Measurements from ENCODE around the gene MARVELD2.
"Not testable (repeated sequence)": the region's sequence is repeated elsewhere in the genome, so short reads cannot be mapped to it uniquely, and the experiment has no call there.

MARVELD2 gene

DNA sequence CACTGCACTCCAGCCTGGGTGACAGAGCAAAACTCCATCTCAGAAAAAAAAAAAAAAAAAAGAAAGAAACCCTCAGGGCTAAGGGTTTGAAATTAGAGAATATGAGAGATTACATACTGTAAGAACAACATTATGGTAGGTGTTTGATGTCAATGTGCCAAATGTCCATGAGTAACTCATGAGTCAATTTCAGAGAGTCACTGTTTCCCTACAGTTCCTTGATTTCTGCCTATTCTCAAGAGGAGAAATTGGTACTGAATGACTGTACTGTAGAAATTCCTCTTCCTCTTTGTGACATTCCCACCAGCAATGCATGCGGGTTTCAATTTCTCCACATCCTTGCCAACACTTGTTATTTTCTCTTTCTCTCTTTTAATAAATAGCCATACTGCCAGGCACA, 35.2 kb downstream of the MARVELD2 start:
- peak; percentile 87 for DNase-seq

DNA sequence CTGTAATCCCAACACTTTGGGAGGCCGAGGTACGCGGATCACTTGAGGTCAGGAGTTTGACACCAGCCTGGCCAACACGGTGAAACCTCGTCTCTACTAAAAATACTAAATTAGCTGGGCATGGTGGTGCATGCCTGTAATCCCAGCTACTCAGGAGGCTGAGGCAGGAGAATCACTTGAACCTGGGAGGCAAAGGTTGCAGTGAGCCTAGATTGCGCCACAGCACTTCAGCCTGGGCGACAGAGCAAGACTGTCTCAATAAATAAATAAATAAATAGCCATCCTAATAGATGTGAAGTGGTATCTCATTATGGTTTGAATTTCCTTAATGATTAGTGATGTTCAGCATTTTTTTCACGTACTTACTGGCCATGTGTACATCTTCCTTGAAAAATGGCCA, 35.6 kb downstream of the MARVELD2 start:
- DNase-seq, result not testable (repeated sequence)

DNA sequence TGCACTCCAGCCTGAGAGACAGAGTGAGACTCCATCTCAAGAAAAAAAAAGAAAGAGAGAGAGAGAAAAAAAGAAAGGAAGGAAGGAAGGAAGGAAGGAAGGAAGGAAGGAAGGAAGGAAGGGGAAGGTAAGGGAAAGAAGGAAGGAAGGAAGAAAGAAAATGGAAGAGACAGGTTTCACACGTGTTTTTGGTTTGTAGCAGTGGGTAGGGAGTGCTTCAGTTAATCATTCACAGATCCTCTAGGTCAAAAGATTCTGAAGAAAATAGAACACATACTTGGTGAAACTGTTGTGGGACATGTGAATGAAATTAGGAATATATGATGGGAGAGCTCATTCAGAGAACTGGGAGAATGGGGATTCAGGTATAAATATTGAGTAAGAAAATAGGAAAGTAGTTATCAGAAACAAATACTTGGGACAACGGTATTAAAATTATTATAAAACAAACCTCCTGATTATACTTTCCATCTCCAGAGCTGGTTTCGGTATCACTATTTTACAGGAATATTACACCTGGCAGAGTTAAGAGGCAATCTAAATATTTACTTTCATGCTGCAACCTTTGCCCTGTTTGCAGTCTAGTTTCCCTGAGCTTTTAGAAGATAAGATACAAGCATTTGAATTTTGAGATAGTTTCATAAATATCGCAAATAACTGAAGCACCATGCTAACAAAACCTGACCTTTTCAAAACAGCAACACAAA, 37.2 kb downstream of the MARVELD2 start:
- no peak for DNase-seq

DNA sequence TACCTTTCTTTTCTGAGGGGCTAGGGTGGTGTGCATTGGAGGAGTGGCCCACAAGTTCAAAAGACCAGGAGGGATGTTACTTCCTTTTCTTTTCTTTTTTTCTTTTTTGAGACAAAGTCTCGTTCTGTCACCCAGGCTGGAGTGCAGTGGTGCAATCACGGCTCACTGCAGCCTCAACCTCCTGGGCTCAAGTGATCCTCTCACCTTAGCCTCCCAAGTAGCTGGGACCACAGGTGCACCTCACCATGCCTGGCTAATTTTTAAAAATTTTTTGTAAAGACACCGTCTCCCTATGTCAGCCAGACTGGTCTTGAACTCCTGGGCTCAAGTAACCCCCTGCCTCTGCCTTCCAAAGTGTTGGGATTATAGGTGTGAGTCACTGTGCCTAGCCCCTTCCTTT, 38.6 kb downstream of the MARVELD2 start:
- DNase-seq, result not testable (repeated sequence)

DNA sequence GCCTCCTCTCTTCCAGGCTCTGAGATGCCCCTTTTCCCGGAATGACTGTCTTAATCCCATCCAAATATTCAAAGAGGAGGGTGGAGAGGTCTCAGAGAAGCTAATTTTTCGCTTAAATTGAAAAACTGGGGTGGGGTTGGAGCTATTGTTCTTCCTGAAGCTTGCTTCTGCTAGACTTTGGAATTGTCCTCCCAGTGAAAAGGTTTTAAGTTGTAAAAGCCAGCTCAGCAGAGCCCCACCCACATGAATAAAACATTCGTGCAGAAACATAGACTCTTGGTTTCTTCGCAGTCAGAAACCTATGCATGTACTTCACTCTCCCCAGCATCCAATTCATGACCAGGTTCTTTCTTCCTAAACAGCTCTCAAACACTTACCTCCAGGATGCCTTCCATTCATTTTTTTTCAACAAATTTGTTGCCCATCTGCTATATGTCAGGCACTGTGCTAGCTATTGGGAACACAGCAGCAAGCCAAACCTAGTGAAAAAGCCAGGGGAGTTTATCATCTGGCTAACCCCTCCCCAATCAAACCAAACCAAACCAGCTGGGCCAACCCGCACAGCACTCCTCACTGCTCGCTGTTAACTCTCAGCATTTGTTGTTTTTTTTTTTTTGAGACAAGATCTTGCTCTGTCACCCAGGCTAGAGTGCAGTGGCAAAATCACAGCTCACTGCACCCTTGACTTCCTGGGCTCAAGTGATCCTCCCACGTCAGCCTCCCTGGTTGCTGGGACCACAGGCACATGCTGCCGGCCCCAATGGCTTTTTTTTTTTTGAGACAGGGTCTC, 39.7 kb downstream of the MARVELD2 start:
- DNase-seq, result no peak

DNA sequence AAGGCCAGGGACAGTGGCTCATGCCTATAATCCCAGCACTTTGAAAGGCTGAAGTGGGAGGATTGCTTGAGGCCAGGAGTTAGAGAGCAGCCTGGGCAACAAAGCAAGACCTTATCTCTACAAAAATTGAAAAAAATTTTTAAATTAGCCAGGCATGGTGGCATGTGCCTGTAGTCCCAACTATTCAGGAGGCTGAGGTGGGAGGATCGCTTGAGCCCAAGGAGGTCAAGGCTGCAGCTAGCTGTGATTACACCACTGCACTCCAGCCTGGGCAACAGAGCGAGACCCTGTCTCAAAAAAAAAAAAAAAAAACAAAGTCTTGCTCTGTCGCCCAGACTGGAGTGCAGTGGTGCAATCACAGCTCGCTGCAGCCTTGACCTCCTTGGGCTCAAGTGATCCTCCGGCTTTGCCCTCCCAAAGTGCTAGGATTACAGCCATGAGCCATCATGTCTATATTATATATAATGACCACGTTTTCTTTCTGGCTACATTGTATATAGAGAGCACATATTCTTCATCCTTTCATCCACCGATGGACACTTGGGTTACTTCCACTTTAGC, 40.6 kb downstream of the MARVELD2 start:
- not testable (repeated sequence) for DNase-seq

DNA sequence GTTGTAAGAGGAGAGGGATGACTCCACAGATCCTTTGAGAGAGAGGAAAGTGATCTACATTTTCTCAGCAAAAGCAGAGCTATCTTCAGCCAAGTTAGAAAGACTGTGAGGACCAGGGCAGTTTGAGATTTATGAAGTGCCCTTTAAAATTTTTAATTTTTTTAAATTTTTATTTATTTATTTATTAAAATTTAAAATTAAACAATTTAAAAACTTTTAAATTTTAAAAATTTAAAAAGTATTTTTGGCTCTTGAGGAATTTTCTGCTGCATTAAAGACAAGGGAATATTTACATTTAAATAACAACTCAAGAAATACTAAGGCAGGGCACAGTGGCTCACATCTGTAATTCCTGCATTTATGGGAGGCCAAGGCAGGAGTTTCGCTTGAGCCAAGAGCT, 47.3 kb downstream of the MARVELD2 start:
- DNase-seq, result no peak

DNA sequence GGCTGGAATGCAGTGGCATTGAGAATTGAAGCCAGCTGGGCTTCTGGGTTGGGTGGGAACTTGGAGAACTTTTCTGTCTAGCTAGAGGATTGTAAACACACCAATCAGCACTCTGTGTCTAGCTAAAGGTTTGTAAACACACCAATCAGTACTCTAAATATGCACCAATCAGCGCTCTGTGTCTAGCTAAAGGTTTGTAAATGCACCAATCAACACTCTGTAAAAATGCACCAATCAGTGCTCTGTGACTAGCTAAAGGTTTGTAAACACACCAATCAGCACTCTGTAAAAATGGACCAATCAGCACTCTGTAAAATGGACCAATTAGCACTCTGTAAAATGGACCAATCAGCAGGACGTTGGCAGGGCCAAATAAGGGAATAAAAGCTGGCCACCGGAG, 51.5 kb downstream of the MARVELD2 start:
- DNase-seq, result not testable (repeated sequence)

DNA sequence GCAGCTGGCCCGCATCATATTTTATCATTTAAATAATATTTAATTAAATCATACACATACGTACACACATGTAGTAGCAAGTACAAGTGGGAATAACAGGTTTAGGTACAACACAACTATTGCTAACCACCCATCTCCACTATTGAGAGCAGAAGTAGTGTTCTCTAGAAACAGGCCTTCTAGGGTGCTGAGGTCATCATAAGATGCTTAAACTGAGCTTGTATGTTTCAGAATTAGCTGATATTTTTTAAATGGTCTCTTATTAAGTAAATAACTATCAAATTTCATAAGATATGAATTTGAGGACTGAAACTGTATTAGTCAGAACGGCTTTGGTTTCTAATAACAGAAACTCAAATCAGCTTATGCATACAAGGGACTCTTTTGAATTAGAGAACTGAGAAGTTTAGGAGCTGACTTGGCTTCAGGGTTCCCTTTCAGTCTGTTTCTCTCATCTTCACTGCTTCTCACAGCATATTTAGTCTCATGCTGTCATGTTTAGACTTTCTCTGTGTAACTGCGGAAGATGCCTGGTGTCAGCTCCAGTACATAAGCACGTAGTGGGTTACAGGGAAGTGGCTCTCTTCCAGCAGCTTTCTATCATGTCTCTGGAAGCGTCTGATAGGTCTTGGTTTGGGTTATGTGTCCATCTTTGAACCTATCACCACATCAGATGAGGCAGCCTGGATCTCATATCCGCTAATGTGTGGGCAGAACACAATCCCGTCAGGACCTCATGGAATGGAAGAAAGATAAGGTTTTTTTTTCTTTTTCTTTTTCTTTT, 52.7 kb downstream of the MARVELD2 start:
- DNase-seq, result no peak

DNA sequence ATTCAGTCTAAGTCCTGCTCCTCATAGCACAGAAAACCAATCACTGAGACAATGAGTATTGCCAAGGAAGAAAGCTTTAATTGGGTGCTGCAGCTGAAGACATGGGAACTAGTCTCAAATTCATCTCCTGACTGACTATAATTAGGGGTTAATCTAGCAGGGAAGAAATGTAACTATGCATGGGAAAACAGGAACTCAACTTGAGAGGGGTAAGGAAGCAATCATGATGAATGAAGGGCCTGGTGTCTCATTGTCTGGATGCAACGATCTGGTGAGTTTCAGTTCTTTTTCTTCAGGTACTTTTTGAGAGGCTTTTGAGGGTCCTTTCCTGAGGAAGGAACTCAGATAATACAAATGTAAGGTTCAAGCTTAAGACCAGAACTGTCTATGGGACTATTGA, 53.7 kb downstream of the MARVELD2 start:
- DNase-seq, result no peak

DNA sequence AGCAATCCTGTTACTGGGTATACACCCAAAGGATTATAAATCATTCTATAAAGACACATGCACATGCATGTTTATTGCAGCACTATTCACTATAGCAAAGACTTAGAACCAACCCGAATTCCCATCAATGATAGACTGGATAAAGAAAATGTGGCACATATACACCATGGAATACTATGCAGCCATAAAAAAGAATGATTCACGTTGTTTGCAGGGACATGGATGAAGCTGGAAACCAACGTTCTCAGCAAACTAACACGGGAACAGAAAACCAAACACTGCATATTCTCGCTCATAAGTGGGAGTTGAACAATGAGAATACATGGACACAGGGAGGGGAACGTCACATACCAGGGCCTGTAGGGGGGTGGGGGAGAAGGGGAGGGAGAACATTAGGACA, 56.6 kb downstream of the MARVELD2 start:
- not testable (repeated sequence) for DNase-seq

DNA sequence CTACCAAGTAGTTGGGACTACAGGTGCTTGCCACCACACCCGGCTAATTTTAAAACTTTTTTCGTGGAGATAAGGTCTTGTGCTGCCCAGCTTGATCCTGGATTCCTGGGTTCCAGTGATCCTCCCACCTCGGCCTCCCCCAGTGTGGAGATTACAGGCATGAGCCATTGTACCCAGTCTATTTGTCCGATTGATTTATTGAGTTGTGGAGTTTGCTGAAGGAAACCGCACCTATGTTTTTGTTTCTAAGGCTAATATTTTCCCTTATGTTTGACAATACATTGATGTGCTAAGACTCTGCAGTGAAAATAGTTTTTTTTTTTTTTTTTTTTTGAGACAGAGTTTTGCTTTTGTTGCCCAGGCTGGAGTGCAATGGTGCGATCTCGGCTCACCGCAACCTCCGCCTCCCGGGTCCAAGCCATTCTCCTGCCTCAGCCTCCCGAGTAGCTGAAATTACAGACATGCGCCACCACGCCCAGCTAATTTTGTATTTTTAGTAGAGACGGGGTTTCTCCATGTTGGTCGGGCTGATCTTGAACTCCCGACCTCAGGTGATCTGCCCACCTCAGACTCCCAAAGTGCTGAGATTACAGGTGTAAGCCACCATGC, 57.7 kb downstream of the MARVELD2 start:
- DNase-seq, result not testable (repeated sequence)

DNA sequence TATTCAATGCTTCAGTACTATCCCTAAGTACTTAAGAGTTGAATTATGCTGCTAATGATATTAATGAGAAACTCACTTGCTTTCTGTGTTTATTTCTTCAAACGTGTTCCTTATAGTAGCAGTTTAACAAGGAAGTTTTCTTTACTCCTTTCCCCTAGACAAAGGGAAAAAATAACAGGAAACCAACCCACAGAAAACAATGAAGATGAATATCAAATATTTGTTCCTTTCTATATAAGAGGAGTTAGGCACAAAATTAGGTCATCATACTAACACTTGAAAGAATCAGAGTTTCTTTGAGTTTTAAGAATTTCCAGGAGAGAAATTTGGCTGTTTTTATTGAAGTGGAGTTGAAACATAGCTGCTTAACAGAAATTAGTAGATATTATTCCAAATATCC, 62.3 kb downstream of the MARVELD2 start:
- no peak for DNase-seq

DNA sequence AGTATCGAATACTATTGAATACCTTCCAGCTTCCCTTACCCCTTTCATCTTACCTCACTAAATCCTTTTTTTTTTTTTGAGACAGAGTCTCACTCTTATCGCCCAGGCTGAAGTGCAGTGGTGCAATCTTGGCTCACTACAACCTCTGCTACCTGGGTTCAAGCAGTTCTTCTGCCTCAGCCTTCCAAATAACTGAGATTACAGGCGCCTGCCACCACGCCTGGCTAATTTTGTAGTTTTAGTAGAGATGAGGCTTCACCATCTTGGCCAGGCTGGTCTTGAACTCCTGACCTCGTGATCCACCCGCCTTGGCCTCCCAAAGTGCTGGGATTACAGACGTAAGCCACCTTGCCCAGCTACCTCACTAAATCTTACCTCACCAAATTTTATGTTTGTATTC, 63.4 kb downstream of the MARVELD2 start:
- DNase-seq, result not testable (repeated sequence)

DNA sequence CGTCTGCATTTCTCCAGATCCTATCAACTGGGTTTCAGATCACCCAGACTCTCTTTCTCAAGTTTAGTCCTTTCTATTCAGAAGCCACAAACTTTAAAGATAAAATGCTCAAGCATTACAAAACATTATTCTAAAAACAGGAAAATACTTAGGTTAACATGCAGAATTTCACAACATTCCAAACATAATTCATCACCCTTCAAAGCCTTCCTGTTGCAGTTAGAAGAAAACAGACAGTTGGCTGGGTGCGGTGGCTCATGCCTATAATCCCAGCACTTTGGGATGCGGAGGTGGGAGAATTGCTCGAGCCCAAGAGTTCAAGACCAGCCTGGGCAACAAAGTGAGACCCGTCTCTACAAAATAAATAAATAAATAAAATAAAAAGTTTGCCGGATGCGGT, 70.0 kb downstream of the MARVELD2 start:
- DNase-seq, result peak; percentile 59

DNA sequence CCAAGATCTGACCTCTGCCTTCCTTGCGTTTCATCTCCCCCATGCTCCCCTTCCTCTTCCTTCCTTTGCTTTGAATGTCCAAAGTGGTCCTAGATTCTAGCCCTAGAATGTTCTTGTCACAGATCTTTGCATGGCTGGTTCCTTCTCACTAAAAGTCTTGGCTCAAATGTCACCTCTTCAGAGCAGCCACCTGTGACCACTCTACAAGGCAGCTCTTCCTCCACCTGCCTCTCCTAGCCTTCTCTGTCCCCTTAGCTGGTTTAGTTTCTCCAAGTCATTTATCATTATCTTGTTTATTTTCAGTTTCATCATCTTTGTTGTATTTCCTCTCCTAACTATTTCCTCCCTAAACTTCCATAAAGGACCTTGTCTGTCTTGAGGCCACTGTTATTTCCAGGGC, 70.6 kb downstream of the MARVELD2 start:
- no peak for DNase-seq

DNA sequence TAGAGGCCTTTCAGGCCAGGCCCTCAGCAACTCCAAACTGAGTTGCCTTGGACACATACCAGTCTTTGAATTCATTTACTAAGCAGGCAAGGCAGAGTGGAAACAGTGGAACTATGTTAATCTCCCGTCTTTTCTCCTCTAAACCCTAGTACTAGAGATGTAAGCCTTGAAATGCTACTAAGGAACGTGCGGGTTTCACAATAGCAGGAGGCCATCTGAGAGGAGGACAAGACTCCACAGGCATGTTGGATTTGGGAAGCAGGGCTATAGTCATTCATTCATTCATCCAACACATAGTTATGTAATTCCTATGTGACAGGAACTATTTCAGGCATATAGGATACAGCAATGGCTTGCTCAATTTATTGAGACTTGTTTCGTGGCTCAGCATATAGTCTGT, 74.3 kb downstream of the MARVELD2 start:
- DNase-seq, result no peak

DNA sequence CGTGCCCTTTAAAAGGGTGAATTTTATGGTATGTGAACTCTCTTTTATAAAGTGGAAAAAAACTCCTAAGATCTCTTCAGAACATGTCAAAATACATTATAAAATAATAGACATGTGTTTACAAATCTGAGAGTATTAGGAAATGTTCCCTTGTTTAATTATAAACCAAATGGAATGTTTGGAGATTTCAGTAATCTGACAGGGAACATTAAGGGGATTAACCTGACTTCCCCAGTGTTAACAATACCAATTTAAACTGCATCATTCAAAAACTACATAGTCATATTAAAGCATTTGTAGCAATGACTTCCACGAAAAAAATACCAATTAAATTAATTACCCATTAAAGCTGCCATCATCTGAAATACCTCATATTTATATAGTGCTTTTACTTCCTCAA, 76.1 kb downstream of the MARVELD2 start:
- no peak for DNase-seq

DNA sequence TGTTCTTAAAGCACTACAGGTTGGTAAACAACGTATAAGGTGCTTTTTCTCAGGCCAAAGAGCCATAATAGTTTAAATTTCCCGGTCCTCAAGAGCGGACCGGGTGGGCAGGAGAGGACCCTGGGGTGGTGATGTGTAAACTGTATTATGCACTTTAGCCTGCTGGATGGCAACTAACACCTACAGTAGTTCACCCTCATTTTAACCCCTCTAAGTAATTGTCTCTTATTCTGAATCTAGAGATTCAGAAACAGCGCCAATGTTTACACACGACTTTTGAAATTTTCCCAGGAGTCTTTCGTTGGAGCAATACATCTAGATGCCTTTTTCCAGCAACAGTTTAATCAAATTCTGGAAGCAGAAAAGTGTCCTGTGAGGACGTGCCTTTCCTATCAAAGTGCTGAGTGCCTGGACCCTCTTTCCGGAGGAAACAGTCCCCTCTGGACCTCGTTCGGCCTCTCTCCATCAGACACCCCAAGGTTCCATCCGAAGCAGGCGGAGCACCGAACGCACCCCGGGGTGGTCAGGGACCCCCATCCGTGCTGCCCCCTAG, 77.0 kb downstream of the MARVELD2 start:
- no peak for DNase-seq

DNA sequence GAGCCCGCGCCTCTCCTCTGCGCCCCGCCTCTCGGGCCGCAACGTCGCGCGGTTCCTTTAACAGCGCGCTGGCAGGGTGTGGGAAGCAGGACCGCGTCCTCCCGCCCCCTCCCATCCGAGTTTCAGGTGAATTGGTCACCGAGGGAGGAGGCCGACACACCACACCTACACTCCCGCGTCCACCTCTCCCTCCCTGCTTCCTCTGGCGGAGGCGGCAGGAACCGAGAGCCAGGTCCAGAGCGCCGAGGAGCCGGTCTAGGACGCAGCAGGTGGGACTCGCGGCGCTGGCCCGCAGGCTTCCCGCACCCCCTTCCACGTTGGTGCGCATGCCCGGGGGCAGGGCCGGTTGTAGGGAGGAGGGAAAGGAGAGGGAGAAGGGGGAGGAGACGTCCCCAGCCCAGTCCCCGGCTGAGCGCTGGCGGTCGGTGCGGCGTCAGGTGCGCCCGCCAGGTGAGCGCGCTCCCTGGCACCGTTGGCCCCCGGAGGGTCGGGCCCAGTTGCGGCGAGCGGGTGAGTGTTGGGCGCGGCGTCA, 77.5 kb downstream of the MARVELD2 start, which contains the start of gene OCLN:
OCLN (plus strand) TSS at position 400 of the 532 bp plus-strand sequence. CDS start 11,455 bp downstream, outside the sequence.
- peak; percentile 57 for DNase-seq

DNA sequence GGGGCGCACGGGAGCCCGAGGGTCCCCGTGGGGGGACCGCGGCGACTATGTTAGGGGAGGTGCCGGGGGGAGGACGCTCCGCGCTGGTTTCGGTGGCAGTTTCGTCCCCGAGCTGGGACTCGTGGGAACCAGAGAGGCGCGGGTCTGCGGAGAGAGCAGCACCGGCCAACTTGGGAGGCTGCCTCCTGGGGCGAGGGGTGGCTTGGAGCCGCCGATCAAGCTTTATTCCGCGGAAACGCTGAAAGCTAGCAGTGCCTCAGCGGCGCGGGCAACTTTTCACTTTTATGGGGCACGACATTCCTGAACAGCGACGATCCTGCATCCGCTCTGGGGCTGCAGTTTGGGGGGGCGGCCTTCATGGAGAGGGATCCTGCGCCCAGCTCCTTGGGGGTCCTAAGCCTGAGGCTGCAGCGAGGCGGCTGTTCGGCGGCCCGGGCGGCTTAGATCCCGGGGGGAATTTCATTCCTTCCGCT, 78.0 kb downstream of the MARVELD2 start:
- peak; percentile 46 for DNase-seq
